Panc1 (cell line): ENCODE results near the gene KMT2E.

Source experiments
- CTCF ChIP-seq: fragments of 450-650 bp; IDR thresholded peaks from 2 replicates; pipeline ENCODE4 v1.5.1; 2017; ENCODE audit warnings: mild to moderate bottlenecking
- REST ChIP-seq, 2 experiments: IDR thresholded peaks; 2 replicates each; pipeline ENCODE4 v1.6.1; 2011 to 2012; ENCODE audit warnings: low read depth in 2 of 2, control low read depth in 1 of 2, low read length in 1 of 2, mild to moderate bottlenecking in 1 of 2, moderate library complexity in 1 of 2; ENCODE audit not compliant: insufficient read depth in 1 of 2

GRCh38 chr7:105094966-105095365, 81.0 kb downstream of the KMT2E start:
- TF ChIP-seq CTCF (no peak), REST (IDR thresholded peaks at IDR 0.05; ENCODE audit: insufficient read depth in 1 of 2, low read depth in 2 of 2, low read length in 1 of 2) (no peak)
